Fibroblast of peridontal ligament (primary cell): ENCODE results near the gene INO80.

ENCODE experiments used
- DNase-seq: peaks from one replicate; pipeline ENCODE4 v3.0.0-alpha.2; 2010; ENCODE audit errors: extremely low read depth

INO80 gene

DNA sequence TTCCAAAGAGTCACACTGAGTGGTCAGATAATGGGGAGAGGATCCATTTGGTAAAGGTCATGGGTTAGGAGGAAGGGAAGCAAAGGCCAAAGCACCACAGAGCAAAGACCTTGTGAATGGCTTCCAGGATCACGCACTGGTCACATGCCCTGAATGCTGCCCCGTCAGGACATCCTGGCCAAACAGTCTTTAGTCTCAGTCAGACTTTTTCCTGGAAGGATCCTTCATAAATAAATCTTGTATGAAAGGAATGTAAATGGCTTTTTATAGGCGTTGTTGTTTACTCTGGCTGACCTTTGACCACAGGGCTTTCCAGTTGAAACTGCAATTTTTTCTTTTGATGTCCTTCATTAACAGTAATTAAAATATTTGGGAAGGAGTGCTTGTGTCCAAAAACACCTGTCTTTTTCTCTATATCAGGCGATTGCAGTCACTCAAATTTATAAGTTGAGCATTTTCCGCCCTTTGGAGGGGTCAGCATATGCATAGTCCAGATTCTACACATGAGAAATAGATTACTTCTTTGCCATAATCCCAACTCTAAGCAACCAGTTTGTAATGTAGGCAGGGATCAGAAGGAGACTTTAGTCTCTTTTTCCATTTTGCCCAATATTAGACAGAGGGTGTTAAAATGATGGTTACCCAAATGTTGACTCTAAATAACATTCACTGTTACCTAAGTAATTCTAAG, 114.4 kb downstream of the INO80 start:
- DNase-seq, result no peak

DNA sequence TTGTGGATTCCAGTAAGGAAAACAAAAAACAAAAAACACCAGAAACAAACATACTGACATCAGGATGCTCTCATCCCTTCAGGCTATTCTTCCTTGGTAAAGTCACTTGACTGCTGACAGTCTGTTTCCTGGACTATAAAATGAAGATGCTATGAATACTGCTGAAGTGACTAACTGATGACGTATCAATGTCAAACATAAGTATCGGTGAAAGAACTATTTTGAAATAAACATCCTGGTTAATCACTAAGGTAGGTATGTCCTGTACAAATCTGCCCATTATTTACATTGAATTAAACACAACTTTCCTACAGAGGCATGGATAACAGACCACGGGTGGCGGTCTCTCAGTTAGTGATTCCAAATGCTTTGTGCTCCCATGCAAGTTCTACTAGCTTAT, 116.9 kb downstream of the INO80 start:
- no peak for DNase-seq

DNA sequence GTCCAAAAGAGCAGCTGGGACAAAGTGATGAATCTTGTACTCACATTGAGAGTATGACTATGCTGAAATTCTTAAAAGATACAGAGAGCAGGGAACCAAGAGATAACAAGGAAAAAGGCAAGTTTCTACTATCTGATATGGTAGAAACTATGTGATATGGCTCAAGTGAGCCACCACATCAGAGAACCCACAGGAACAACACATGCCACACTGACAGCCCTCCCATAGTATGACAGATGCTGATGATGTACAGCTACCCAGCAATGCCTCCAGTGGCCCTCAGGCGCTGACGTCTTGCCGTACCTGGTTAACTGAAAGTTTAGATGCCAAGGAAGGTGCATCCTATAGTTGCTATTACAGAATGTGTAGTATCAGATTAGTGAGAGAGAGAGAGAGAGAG, 120.4 kb downstream of the INO80 start:
- no peak for DNase-seq

DNA sequence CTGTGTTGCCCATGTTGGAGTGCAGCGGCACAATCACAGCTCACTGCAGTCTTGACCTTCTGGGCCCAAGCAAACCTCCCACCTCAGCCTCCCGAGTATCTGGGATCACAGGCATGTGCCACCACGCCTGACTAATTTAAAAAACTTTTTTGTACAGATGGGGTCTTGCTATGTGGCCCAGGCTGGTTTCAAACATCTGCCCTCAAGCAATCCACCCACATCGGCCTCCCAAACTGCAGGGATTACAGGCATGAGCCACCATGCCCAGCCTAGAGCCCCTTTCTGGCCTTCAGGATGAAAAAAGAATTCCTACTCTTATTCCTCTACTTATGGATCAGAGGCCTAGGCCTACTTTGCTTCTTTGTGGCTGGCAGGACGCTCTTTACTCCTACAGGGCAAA, 123.3 kb downstream of the INO80 start:
- no peak for DNase-seq

DNA sequence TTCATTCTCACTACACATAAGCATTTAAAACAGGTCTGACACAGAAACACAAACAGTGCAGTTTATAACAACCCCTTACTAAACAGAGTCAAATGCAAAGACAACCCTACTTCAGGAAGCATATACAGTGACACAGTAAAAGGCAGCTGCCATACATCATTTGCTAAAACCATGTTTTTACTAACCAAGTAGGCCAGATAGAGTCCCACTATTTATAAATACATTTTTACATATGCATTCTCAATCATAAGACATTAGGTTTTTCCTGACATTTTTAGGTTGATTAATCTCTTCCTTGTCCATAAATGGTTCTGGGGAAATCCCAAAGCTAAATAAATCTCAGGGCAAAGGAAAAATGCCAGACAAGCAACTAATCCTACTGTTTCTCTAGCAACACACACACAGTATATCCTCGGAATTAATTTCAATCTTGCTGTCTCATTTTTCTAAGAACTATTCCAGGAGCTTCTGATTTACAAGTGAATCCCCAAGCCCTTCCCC, 123.8 kb downstream of the INO80 start:
- peak; percentile 59 for DNase-seq

DNA sequence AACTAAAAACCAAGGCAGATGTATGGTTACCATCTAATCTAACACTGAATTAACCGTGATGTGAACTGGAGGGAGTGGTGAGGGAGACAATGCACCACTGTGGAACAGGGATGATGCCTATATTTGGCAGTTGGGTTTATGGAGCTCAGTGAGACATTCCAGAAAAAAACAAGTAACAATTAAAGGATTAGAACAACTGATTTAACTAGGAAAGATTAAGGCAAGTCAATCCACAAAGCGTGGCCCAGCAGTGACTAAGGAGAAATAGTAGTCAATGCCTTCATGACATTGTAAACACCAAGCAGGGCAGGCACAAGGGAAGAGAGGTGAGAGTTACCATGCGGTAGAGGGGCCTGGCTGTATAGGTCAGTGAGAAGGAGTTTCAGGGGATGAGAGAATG, 124.7 kb downstream of the INO80 start:
- no peak for DNase-seq

DNA sequence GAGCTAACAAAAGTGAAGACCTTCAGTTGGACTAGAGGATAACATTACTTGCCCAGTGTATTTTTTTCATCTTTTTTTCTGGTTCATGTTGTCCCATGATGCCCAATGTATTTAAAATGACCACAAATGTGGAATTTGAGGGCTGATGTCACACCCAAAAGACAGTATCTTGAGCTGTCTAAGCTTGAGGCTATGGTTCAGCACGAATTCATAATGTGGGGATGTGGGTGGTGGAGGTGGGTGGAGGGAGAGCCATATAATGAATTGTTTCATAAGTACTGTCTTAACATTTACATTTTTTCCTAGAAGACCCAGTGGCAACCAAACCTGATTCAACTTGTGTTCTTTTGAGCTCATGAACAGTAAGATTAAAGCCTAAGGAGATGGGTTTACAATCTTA, 125.3 kb downstream of the INO80 start:
- no peak for DNase-seq

DNA sequence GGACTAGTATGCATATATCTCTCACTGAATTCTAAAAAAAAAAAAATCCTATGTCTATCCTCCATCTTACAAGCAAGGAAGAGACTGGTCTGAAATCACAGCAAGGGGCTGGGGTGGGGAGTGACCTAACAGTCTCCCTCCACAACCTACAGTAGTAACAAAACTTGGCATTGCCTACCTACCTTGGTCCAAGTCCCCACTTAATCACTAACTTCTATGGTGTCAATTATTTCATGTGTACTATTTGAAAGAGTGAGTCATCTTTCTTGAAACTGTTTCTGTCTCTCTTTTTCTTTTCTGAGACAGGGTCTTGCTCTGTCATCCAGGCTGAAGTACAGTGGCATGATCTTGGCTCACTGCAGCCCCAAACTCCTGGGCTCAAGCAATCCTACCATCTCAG, 126.0 kb downstream of the INO80 start:
- DNase-seq, result no peak

DNA sequence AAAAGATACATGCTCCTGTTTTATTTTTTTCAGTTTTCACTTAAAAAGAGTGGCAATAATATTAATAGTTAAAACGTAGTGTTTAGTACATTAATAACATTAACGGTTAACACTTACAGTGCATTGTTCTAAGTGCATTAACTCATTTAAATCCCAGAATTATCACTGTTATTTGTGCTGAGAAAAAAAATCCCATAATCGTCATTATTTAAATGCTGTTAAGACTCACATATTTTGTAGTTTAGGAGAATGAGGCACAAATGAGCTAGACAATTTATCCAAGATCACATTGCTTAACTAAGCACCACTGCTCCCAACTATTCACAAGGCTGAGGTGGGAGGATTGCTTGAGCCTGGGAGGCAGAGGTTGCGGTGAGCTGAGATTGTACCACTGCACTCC, 127.9 kb downstream of the INO80 start:
- DNase-seq, result no peak

DNA sequence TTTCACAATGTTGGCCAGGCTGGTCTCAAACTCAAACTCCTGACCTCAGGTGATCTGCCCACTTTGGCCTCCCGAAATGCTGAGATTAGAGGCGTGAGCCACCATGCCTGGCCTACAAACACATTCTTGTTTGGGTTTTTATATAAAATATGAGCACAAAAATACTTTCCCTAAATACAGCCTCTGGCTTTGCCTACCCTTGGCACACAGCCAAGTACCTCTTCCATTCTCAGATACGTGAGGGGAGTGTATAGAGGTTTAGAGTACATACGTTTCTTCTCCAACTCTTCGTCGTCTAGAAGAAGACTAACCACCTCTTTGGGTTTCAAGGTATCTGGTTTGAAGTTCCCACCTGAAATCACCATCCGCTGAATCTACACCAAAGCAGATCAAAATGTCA, 129.3 kb downstream of the INO80 start:
- no peak for DNase-seq

DNA sequence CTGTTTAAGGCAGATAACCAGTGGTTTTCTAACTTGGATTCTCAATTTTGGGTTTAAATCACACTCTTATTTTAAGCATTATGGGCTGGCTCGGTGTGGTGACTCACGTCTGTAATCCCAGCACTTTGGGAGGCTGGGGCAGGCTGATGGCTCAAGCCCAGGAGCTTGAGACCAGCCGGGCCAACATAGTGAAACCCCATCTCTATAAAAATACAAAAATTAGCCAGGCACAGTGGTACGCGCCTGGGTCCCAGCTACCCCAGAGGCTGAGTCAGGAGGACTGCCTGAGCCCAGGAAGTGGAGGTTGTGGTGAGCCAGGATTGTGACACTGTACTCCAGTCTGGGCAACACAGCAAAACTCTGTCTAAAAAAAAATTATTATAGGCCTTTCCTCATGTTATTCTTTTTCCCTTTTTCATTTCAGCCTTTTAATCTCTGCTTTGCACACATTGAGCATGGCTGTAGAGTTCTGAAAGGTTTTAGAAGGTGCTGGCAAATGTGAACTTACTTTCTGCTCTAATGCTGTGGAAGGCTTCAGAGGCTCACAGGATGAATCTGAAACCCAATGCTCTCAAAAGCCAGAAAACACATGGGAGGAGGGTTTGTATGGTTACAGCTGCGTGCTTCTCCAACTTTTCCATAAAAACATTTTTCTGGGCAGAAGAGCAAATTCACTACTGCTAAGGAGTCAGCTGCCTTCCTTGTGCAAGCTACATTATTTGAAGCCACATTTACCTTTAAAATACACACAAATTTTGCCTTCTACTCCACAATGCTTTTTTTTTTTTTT, 130.3 kb downstream of the INO80 start:
- peak; percentile 90 for DNase-seq

DNA sequence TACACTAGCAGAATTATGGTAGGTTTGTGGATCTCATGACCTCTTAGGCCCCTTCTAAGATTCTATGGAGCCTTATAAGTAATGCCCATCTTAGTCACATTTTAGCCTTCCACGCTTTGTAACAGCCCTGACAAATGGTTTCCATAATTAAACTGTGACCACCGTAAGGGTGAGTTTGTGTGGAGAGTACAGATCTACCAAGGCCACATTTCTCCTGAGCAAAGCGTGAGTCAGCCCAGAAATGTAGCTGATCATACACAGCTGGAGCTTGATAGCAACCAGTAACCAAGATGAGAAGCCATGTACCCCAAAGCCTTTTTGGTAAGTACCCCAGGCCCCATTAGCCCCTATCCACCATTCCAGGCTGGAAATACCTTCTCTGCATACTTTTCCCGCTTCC, 131.1 kb downstream of the INO80 start:
- DNase-seq, result peak; percentile 90

DNA sequence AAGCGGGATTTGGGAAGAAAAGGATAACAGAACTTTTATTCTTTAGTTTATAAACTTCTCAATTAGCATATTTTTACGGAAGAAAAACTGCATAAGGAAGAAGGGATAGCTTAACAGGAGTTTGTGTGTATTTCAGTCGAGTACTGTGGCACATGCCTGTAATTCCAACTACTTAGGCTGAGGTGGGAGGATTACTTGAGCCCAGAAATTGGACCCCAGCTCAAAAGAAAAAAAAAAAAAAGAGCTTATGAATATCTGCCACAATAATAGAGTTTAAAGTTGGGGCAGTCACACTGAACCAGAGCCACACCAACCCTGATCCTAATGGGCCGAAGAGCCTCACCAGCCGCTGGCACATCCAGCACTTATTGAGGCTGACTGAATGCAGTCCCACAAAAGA, 131.7 kb downstream of the INO80 start:
- no peak for DNase-seq

DNA sequence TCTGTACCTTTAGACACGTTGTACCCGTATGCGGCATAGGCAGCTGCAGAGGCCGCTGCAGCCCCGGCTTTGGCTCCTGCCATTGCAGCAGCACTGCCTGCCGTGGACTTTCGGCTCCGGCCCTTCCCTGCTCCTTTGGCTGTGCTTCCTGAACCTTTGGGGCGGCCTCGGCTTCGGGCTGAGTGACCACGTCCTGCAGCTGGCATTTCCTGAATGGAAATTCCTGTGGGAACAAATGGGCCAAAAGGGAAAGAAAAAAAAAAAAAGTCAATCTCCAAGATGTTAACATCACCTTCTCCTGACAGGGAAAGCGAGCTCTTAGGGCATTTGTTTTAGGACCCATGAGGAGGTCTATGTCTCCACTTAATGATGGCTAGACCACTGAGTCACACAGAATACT, 133.2 kb downstream of the INO80 start:
- peak; percentile 62 for DNase-seq

DNA sequence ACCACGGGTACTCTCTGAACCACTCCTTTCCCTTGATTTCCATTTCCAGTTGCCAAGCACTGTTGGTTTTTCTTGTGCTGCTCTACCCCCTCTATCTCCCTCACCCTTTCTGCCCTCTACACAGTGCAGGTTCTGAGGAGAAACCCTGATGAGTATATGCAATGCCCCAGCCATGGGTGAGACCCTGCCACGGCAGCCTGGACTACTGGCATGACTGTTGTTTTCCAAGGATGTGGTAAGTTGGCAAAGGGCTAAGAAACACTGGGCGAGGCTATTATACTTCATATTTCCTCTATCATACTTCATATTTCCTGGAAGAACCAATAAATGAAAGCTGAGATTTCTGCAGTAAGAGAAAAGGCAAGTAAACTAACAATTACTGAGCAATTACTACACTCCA, 134.9 kb downstream of the INO80 start:
- DNase-seq, result no peak

DNA sequence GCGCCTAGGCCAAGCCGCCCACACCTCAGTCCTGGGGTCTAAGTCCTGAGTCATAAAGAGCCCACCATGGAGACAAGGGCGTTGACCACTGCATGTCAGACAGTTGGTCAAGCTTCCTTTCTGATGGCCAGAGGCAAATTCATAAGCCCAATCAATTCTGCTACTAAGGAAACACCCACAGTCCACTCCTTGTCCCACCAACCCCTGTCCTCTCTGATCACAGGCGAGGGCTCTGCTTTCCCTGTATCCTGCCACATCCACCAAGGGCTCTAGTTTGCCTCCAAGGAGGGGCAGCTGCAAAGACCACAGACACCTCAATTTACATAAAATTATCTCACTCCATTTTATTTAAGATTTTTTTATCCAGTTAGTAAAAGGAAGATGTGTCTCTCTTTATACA, 137.5 kb downstream of the INO80 start:
- no peak for DNase-seq

DNA sequence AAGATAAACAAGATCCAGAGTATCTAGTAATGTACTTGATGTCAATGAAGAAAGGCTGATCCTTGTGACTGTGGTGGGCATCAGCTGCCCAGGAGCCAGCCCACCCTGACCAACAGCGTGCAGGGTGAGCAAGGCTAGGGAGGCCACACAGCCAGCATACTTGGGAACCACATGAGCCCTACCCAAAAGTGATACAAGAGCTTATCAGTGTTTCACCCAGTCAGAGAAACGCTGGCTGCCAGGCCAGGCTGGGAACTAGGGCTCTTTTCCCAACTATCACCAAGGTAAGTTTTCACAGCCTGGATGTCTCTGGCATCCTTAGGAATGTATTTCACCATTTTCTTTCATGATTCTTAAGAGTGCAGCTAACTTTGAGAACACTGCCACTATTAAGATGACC, 137.9 kb downstream of the INO80 start:
- DNase-seq, result no peak

DNA sequence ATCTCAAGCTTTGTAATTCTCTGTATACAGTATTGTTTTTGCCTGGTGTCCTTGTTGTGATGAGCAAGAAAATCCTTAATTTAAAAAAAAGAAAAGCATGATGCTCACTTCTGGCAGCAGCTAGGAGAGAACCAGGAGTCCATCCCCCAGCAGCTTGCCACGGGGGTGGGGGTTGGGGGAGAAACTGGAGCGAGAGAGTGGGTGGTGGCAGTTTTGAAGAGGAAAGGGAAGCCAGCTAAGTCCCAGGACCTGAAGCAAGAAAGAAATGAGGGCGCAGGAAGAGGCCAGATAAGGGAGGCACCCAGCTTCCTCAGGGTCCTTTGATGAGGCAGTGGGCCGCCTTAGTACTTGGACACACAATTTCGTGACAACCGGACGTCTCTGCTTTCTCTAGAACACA, 139.3 kb downstream of the INO80 start:
- no peak for DNase-seq

DNA sequence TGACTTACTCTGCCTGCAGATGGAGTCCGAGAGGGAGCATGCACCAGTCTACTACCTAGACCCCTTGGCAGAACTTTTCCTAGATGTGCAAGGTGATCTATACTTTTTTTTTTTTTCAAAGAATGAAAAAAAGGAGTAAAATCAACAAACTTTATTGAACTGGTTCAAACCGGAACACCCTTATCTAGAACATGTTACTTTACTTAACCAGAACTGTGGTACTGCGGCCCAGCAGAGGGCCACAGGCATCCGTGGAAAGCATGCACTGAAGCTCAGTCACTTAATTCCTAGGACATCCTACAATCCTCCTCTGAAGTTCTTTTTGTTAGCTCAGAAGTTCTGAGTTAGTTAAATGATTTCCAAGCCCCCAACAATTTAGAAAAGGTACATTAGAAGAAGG, 141.2 kb downstream of the INO80 start:
- DNase-seq, result peak; percentile 33

DNA sequence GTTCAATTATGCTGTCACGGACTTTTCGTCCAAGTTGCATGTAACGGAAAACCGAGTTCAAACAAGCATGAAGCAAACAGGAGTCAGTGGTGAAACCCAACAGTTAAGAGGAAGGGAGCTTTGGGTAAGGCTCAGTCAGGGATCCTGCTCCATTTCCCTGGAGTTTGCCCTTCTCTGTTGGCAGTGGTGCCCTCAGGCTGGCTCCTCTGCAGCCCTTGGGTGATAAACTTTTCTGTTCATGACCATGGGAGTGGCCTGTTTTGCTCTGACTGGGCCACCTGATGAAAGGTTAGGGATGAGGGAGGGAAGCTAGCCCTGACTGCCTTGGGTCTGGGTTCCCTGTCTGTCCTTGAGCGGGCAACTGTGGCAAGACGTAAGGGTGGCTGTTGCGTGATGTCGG, 146.7 kb downstream of the INO80 start:
- DNase-seq, result no peak

DNA sequence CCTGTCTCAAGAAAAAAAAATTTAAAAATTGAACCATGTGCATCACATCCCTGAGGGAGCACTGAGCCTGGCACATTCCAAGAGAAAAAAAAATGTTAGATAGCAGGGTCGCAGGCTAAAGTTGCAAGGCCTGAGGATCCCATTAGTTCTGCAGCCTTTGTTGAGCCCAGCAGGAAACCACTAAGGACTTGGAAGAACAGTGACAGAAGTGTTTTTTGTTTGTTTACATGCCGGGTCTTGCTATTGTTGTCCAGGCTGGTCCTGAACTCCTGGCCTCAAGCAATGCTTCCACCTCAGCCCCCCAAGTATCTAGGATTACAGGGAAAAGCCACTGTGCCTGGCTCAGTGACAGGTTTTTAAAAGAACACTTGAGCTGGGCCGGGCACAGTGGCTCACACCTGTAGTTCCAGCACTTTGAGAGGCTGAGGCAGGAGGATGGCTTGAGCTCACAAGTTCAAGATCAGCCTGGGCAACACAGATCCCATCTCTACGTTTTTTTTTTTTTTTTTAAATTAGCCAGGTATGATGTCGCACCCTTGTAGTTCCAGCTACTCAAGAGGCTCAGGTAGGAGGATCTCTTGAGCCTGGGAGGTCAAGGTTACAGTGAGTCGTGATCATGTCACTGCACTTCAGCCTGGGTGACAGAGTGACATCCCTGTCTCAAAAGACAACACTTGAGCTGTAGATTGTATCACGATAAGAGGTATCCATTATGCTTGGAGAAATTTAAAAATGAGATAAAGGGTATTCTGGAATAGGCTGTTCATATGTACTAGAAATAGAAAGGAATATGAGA, 147.6 kb downstream of the INO80 start:
- DNase-seq, result no peak

DNA sequence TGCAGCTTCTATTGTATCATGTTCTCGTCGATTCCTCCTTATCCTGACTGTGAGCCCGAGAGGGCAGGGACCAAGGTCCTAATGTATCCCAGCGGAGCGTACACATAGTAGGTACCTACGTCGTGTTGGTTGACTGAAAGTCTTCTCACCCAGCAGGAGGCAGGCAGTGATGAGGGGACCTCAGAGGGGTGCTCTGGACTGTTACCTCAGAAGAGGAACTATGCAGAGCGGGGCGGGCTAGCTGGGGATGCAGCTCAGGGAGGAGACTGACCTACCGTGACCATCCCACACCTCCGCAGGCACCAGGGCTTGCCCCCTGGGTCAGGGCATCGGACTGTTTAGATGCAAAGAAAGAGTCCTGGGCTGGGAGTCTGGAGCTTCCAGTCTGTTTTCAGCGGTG, 151.4 kb downstream of the INO80 start:
- no peak for DNase-seq

DNA sequence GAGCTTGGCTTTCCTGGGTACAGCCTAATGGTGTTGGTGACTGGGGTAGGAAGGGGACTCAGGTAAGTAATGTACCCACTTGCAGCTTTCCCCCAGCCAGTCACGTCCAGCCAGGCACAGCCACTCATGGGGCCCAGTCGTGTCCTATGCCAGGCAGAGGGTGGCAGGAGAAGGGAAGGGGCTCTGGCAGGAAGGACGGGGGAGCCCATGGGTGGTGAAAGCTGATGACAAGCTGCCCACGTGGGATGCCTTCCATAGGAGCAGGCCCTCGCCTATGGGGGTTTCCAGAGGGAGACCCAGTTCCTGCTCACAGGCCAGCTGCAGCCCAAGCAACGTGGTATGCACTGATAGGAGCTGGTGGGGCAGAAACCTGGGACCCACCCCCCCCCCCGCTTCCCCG, 152.1 kb downstream of the INO80 start:
- DNase-seq, result no peak
